Activated CD4-positive, CD25-positive, alpha-beta regulatory T cell treated with anti-CD3 and anti-CD28 coated beads, Interleukin-2, amount 50 U/mL, for 16 hours (primary cell): Measurements from ENCODE around the gene C5orf58.

ENCODE experiments used
- DNase-seq: peaks from one replicate; pipeline ENCODE4 v3.0.0-alpha.2; 2020; ENCODE audit warnings: low read depth, low spot score

C5orf58 gene

GRCh38 chr5:170280011-170280493, 47.3 kb downstream of the C5orf58 start:
- no peak for DNase-seq

GRCh38 chr5:170283296-170283695, 50.5 kb downstream of the C5orf58 start:
- DNase-seq, result no peak

- no peak for DNase-seq
These were observed 51.4 kb downstream of the C5orf58 start for GRCh38 chr5:170284231-170284630.

- DNase-seq, result no peak
These were observed 52.4 kb downstream of the C5orf58 start for GRCh38 chr5:170285181-170285580.

- DNase-seq, result no peak
These were observed 53.7 kb downstream of the C5orf58 start for GRCh38 chr5:170286386-170286925.

- no peak for DNase-seq
These were observed 54.7 kb downstream of the C5orf58 start for GRCh38 chr5:170287532-170287931.

- no peak for DNase-seq
These were observed 55.4 kb downstream of the C5orf58 start for GRCh38 chr5:170288151-170288550.

GRCh38 chr5:170288551-170288950, 55.8 kb downstream of the C5orf58 start:
- DNase-seq, result no peak

GRCh38 chr5:170289121-170289520, 56.3 kb downstream of the C5orf58 start:
- DNase-seq, result no peak

- no peak for DNase-seq
These were observed 57.0 kb downstream of the C5orf58 start for GRCh38 chr5:170289764-170290163.

GRCh38 chr5:170290498-170290897, 57.7 kb downstream of the C5orf58 start:
- DNase-seq, result no peak

- no peak for DNase-seq
These were observed 59.7 kb downstream of the C5orf58 start for GRCh38 chr5:170292179-170293104.

GRCh38 chr5:170293273-170293672, 60.5 kb downstream of the C5orf58 start:
- DNase-seq, result no peak

- DNase-seq, result no peak
These were observed 61.3 kb downstream of the C5orf58 start for GRCh38 chr5:170294057-170294456.

- DNase-seq, result no peak
These were observed 61.8 kb downstream of the C5orf58 start for GRCh38 chr5:170294556-170294955.
